Type B pancreatic cell (in vitro differentiated cells): ENCODE data around the gene MAOA. TPM values are rescaled to one million over a fixed set of nuclear protein-coding genes. Genes with fewer than 3 reads are reported as not detected.
"Not testable (repeated sequence)": the region's sequence is repeated elsewhere in the genome, so short reads cannot be mapped to it uniquely, and the experiment has no call there.

Source experiments
- DNase-seq: peaks from one replicate; pipeline ENCODE4 v3.0.0; 2021; ENCODE audit warnings: mixed read lengths; ENCODE audit not compliant: unreplicated experiment; ENCODE audit errors: extremely low spot score
- H3K27ac Mint-ChIP-seq: 2 replicates; pipeline ENCODE4 v1.8.0; 2021; ENCODE audit warnings: mild to moderate bottlenecking, mixed read lengths
- H3K27me3 Mint-ChIP-seq: 2 replicates; pipeline ENCODE4 v1.8.0; 2021; ENCODE audit warnings: mixed read lengths
- H3K36me3 Mint-ChIP-seq: 2 replicates; pipeline ENCODE4 v1.8.0; 2021; ENCODE audit warnings: mixed read lengths
- H3K4me1 Mint-ChIP-seq: one replicate; pipeline ENCODE4 v1.8.0; 2021; ENCODE audit warnings: mixed read lengths; ENCODE audit not compliant: unreplicated experiment
- H3K4me3 Mint-ChIP-seq: 2 replicates; pipeline ENCODE4 v1.8.0; 2021; ENCODE audit warnings: mild to moderate bottlenecking, mixed read lengths
- H3K9me3 Mint-ChIP-seq: 2 replicates; pipeline ENCODE4 v1.8.0; 2021; ENCODE audit warnings: mixed read lengths
- total RNA-seq: library from RNA; stranded (reverse); gene quantifications from 2 replicates; pipeline ENCODE4 v1.2.1, GENCODE V29; 2021; ENCODE audit warnings: low replicate concordance
- TF ChIP-seq, protein P1 (sequence below): fragments of 200-600 bp; sonication (generic); conservative IDR thresholded peaks from 2 replicates; pipeline ENCODE4 v1.5.0; 2021; ENCODE audit warnings: antibody characterized with exemption, mild to moderate bottlenecking

The MAOA gene
- total RNA-seq, 1 donor from 2014 or later: 18.9 TPM

DNA sequence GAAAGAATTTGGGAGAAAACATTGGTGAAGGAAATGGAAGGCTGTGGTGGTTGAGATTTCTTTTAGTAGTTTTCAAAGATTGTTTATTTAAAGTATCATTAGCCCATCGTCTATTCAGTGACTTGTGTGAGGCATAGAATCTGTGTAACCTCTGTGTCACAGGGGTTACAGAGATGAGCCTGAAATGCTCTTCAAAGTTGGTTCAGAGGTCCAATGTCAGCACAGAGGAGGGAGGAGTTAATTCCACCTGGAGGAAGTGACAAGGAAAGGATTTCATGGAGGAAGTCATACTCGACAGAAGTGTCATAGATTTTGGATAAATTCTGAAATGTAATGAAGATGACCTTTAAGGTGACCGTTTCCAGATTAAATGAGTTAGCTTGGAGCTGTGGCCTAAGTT lies 8.2 kb downstream of the MAOA start:
- Mint-ChIP-seq H3K9me3 (no peaks in the 10 kb centered on the region), H3K4me1 (no peaks in the 10 kb centered on the region), H3K27ac (no peak overlapping the region), H3K4me3 (no peak overlapping the region), H3K36me3 (no peaks in the 10 kb centered on the region), H3K27me3 (no peaks in the 10 kb centered on the region)
- no peak for DNase-seq
- TF ChIP-seq, protein P1, sequence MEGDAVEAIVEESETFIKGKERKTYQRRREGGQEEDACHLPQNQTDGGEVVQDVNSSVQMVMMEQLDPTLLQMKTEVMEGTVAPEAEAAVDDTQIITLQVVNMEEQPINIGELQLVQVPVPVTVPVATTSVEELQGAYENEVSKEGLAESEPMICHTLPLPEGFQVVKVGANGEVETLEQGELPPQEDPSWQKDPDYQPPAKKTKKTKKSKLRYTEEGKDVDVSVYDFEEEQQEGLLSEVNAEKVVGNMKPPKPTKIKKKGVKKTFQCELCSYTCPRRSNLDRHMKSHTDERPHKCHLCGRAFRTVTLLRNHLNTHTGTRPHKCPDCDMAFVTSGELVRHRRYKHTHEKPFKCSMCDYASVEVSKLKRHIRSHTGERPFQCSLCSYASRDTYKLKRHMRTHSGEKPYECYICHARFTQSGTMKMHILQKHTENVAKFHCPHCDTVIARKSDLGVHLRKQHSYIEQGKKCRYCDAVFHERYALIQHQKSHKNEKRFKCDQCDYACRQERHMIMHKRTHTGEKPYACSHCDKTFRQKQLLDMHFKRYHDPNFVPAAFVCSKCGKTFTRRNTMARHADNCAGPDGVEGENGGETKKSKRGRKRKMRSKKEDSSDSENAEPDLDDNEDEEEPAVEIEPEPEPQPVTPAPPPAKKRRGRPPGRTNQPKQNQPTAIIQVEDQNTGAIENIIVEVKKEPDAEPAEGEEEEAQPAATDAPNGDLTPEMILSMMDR: no peak

DNA sequence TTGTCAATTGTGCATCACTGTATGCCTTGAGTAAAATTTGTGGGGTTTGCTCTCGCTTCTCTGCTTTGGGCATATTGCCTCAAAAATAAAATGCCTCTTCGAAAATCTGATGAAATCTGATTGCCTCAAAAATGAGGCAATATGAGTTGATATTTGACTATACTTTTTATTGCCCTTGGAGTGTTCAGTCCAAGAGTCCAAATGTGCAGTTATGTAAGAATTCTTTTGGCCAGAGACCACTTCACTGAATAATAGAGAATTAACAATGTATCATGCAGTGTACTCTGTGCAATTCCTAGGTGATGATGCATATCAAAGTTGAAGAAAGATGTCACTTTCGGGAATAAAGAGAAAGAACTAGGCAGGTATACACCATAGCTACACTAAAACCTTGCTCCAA lies 8.6 kb downstream of the MAOA start:
- DNase-seq: no peak
- H3K36me3 Mint-ChIP-seq: no peaks in the 10 kb centered on the region
- no peaks in the 10 kb centered on the region for H3K4me1 Mint-ChIP-seq
- no peaks in the 10 kb centered on the region for H3K9me3 Mint-ChIP-seq
- TF ChIP-seq, protein P1: no peak
- H3K4me3 Mint-ChIP-seq: no peak overlapping the region
- H3K27me3 Mint-ChIP-seq: no peaks in the 10 kb centered on the region
- H3K27ac Mint-ChIP-seq: no peak overlapping the region

DNA sequence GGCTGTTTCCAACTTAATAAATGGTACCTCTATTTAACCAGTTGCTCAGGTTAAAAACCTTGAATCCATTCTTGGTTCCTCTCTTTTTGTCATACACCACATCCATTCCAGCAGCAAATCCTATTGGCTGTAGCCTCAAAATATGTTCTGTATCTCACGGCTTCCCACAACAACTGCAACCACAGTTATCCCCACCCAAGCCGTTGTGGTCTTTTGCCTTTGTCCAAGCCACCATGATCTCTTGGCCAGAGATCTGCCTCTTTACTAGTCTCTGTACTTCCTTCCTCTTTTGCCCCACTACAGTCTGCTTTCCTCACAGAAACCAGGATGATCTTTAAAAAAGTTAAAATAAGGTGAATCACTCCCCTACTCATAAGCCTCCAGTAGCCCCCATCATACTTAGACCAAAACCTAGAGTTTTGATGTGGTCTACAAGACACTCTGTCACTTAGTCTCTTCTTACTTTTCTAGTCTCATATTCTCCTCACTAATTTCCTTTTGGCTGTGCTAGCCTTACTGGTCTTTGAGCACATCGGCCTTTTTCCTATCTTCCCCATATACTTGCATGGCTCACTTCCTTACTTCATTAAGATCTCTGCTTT lies 10.3 kb downstream of the MAOA start:
- TF ChIP-seq, protein P1: no peak
- Mint-ChIP-seq H3K9me3 (no peaks in the 10 kb centered on the region), H3K27ac (no peak overlapping the region), H3K4me3 (no peak overlapping the region), H3K4me1 (no peaks in the 10 kb centered on the region), H3K36me3 (no peaks in the 10 kb centered on the region), H3K27me3 (no peaks in the 10 kb centered on the region)
- DNase-seq: no peak

DNA sequence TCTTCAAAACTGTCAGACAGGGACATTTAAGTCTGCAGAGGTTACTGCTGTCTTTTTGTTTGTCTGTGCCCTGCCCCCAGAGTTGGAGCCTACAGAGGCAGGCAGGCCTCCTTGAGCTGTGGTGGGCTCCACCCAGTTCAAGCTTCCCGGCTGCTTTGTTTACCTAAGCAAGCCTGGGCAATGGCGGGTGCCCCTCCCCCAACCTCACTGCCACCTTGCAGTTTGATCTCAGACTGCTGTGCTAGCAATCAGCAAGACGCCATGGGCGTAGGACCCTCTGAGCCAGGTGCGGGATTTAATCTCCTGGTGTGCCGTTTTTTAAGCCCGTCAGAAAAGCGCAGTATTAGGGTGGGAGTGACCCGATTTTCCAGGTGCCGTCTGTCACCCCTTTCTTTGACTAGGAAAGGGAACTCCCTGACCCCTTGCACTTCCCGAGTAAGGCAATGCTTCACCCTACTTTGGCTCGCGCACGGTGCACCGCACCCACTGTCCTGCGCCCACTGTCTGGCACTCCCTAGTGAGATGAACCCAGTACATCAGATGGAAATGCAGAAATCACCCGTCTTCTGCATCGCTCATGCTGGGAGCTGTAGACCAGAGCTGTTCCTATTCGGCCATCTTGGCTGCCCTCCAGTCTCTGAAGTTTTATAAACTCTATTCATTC lies 20.0 kb downstream of the MAOA start:
- H3K4me3 Mint-ChIP-seq, DNase-seq, H3K9me3 Mint-ChIP-seq, H3K36me3 Mint-ChIP-seq, H3K27me3 Mint-ChIP-seq, H3K27ac Mint-ChIP-seq: not testable (repeated sequence)
- H3K4me1 Mint-ChIP-seq: peaks cover 16% of the 10 kb centered on the region

DNA sequence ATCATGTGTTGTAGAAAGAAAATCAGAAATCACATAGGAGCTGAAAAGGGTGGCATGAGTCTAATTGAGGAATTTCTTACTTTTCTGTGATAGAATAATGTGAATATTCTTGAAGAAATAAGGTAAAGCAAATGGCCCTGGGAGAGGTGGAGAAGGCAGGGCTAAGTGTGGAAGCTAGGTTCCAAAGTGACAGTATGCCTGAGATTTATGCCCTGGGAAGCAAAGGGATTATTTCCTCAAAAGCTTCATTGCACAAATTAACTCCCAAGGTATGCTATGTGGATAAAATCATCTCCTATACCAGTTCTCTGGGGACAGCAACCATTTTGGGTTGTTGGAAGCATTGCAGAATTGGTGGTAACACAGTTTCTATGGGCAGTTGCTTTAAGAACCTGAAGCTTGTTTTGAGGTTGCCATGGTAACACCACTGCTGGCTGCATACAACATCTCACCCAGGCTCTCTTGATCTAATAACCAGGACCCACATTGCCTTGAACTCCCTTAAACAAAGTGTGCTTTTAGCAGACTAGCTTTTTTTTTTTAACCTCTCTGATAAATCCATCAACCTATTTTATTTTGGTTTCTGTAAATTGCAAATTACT lies 21.0 kb downstream of the MAOA start:
- Mint-ChIP-seq H3K36me3 (no peaks in the 10 kb centered on the region), H3K27ac (peak overlapping the region; percentile 38), H3K27me3 (no peaks in the 10 kb centered on the region), H3K9me3 (no peaks in the 10 kb centered on the region), H3K4me1 (peaks cover 16% of the 10 kb centered on the region), H3K4me3 (no peak overlapping the region)
- DNase-seq: no peak
- TF ChIP-seq, protein P1: no peak

DNA sequence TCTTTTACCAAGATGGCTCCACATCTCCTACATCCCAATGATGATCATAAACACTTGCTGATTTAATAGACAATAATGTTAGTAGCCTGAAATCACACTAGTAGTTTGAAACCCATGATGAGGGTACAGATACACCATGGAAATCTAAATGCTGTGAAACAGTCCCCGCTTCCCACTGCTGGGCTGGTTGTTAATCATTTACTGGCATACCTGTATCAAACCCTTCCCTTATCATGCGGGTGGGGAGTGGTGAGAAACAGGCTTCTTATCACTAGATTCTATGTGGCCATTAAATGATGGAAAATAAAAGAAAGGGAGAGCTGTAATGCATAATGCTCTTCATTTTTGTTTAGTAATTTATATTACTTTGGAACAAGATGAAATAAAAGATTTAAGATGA lies 21.9 kb downstream of the MAOA start:
- no peak for DNase-seq
- Mint-ChIP-seq H3K4me1 (peaks cover 16% of the 10 kb centered on the region), H3K27ac (no peak overlapping the region), H3K27me3 (no peaks in the 10 kb centered on the region), H3K36me3 (no peaks in the 10 kb centered on the region), H3K9me3 (no peaks in the 10 kb centered on the region), H3K4me3 (no peak overlapping the region)
- TF ChIP-seq, protein P1: no peak
